PC-3 (cell line): Measurements from ENCODE around the gene TESK2. TPM values are rescaled to one million over a fixed set of nuclear protein-coding genes. Genes with fewer than 3 reads are reported as not detected.
A peak's percentile ranks its signal among the peaks of the same experiment; 100 is the strongest.

Experiments used
- ATAC-seq: fragments of 200-7000 bp; cut with Tn5 transposase; 2 replicates; pipeline ENCODE4 v1.9.1; 2020; ENCODE audit warnings: mild to moderate bottlenecking, moderate library complexity
- BruUV-seq: library from RNA; stranded (reverse); fragments of 400-500 nt; replicated peaks from 2 replicates; lab custom pipeline; 2021; lab: Mats Ljungman, UMichigan
- CTCF ChIA-PET: fragments of 300-600 bp; sonication (Branson Sonifier 250); formaldehyde crosslinking; loops from one replicate; lab custom pipeline; 2022; ENCODE audit warnings: antibody characterized with exemption; lab: Charles Lee
- POLR2A ChIA-PET: fragments of 300-600 bp; sonication (Branson Sonifier 250); formaldehyde crosslinking; loops from one replicate; lab custom pipeline; 2022; ENCODE audit warnings: antibody characterized with exemption; ENCODE audit not compliant: unreplicated experiment; lab: Charles Lee
- DNase-seq: peaks from one replicate; pipeline ENCODE4 v3.0.0-alpha.2; 2015
- H2AFZ ChIP-seq: fragments of 300-600 bp; sonication (generic); 2 replicates; pipeline ENCODE4 v1.6.0; 2016; ENCODE audit warnings: antibody characterized with exemption, low read length
- H3F3A ChIP-seq: fragments of 300-600 bp; sonication (generic); one replicate; pipeline ENCODE4 v1.6.0; 2017; ENCODE audit warnings: antibody characterized with exemption, low read length, control low read depth, mild to moderate bottlenecking; ENCODE audit not compliant: unreplicated experiment
- H3K27ac ChIP-seq: fragments of 300-600 bp; sonication (generic); 2 replicates; pipeline ENCODE4 v1.5.1; 2016; ENCODE audit warnings: mild to moderate bottlenecking, low read length
- H3K27me3 ChIP-seq: fragments of 300-600 bp; sonication (generic); 2 replicates; pipeline ENCODE4 v1.6.1; 2016; ENCODE audit warnings: low read length, mixed read lengths
- H3K36me3 ChIP-seq: fragments of 300-600 bp; sonication (generic); 2 replicates; pipeline ENCODE4 v1.6.1; 2016; ENCODE audit warnings: low read depth, mixed run types, low read length, mixed read lengths
- H3K4me1 ChIP-seq: fragments of 300-600 bp; sonication (generic); 2 replicates; pipeline ENCODE4 v1.5.1; 2016; ENCODE audit warnings: low read length; ENCODE audit not compliant: insufficient read depth
- H3K4me2 ChIP-seq: fragments of 300-600 bp; sonication (generic); 2 replicates; pipeline ENCODE4 v1.6.0; 2016; ENCODE audit warnings: low read length
- H3K4me3 ChIP-seq: fragments of 300-600 bp; sonication (generic); 2 replicates; pipeline ENCODE4 v1.5.1; 2016; ENCODE audit warnings: mild to moderate bottlenecking, low read length, mixed read lengths
- H3K79me2 ChIP-seq: fragments of 300-600 bp; sonication (generic); 2 replicates; pipeline ENCODE4 v1.6.1; 2017; ENCODE audit warnings: low read length, mixed read lengths
- H3K9ac ChIP-seq: fragments of 300-600 bp; sonication (generic); 2 replicates; pipeline ENCODE4 v1.6.0; 2016; ENCODE audit warnings: mild to moderate bottlenecking, low read length
- H3K9me2 ChIP-seq: fragments of 300-600 bp; sonication (generic); replicated peaks from 2 replicates; pipeline ENCODE4 v1.6.1; 2016; ENCODE audit warnings: mixed run types, low read length, mixed read lengths
- H3K9me3 ChIP-seq: fragments of 300-600 bp; sonication (generic); 2 replicates; pipeline ENCODE4 v1.6.1; 2016; ENCODE audit warnings: low read length, mixed read lengths
- H4K20me1 ChIP-seq: fragments of 300-600 bp; sonication (generic); 2 replicates; pipeline ENCODE4 v1.6.1; 2016; ENCODE audit warnings: low read length, mixed read lengths
- CTCF ChIP-seq: fragments of 300-600 bp; sonication (generic); conservative IDR thresholded peaks from 2 replicates; pipeline ENCODE4 v1.5.1; 2017; ENCODE audit warnings: antibody characterized with exemption, low read depth, mild to moderate bottlenecking, low read length
- EZH2 ChIP-seq: fragments of 300-600 bp; sonication (generic); IDR thresholded peaks from one replicate; pipeline ENCODE4 v1.6.1; 2017; ENCODE audit warnings: antibody characterized with exemption, mild to moderate bottlenecking, low read length; ENCODE audit not compliant: unreplicated experiment
- EZH2phosphoT487 ChIP-seq: fragments of 300-600 bp; sonication (generic); IDR thresholded peaks from 2 replicates; pipeline ENCODE4 v1.6.1; 2018; ENCODE audit warnings: mild to moderate bottlenecking, antibody characterized with exemption, low read length, borderline replicate concordance
- intact Hi-C: fragments of 100-400 bp; cut with micrococcal nuclease; formaldehyde crosslinking; loops from 2 replicates; pipeline ENCODE4 v1.9.0; 2023
- total RNA-seq: library from RNA; depleted of rRNA; stranded (reverse); fragments of >200 nt; gene quantifications from 2 replicates; pipeline ENCODE4 v1.2.3, GENCODE V29; 2014

The TESK2 gene
- total RNA-seq, 1 experiment from 2014 or later: 6.0 TPM

GRCh38 chr1:45375104-45376090, 115.6 kb downstream of the TESK2 start:
- no peaks in the 10 kb centered on the region for H3K36me3 ChIP-seq
- ATAC-seq: no peak; the same call in 1 of the 2 replicates
- H3K9me3 ChIP-seq: no peaks in the 10 kb centered on the region
- no peak overlapping the region for H3K27ac ChIP-seq
- H3K4me3 ChIP-seq: no peak overlapping the region
- TF ChIP-seq EZH2 (no peak), CTCF (0 out of 2 replicates have a peak, but pooled peaks have one; percentile 20)
- peaks cover 4% of the 10 kb centered on the region; the same call in 1 of the 2 replicates for H3K4me1 ChIP-seq
- no peak overlapping the region for H3K4me2 ChIP-seq
- H2AFZ ChIP-seq: no peak overlapping the region
- no peaks in the 10 kb centered on the region for H3K27me3 ChIP-seq
- no peaks in the 10 kb centered on the region for H3F3A ChIP-seq
- no TSS peak for BruUV-seq
- no peaks in the 10 kb centered on the region for H3K79me2 ChIP-seq
- peak; percentile 14 for DNase-seq
- no peaks in the 10 kb centered on the region for H4K20me1 ChIP-seq
- intact Hi-C loops: no loop called here
- H3K9ac ChIP-seq: no peak overlapping the region
- H3K9me2 ChIP-seq: no peaks in the 10 kb centered on the region
- POLR2A ChIA-PET: no interaction called here
- CTCF ChIA-PET: no interaction called here

GRCh38 chr1:45373573-45373972, 117.4 kb downstream of the TESK2 start:
- Histone ChIP-seq H3K27ac (no peak overlapping the region), H3F3A (no peaks in the 10 kb centered on the region), H3K9me2 (no peaks in the 10 kb centered on the region), H4K20me1 (no peaks in the 10 kb centered on the region), H3K9me3 (no peaks in the 10 kb centered on the region), H3K27me3 (no peaks in the 10 kb centered on the region), H2AFZ (no peak overlapping the region), H3K4me2 (no peak overlapping the region), H3K9ac (no peak overlapping the region), H3K36me3 (no peaks in the 10 kb centered on the region), H3K4me3 (no peak overlapping the region), H3K4me1 (peaks cover 4% of the 10 kb centered on the region; the same call in 1 of the 2 replicates), H3K79me2 (no peaks in the 10 kb centered on the region)
- POLR2A ChIA-PET: interaction anchor here (0.6 kb wide), 1 partner anchor 211 kb away, joined by 3 read pairs; no protein-coding TSS in a partner anchor
- CTCF ChIA-PET: interaction anchor here (0.6 kb wide), 1 partner anchor 91 kb away, joined by 4 read pairs; no protein-coding TSS in a partner anchor
- ATAC-seq (no peak), DNase-seq (no peak)
- no TSS peak for BruUV-seq
- intact Hi-C loops: no loop called here
- TF ChIP-seq CTCF (no peak), EZH2phosphoT487 (no peak)

- DNase-seq (no peak), ATAC-seq (no peak)
- Histone ChIP-seq H4K20me1 (no peaks in the 10 kb centered on the region), H3K79me2 (no peaks in the 10 kb centered on the region), H3K27me3 (no peaks in the 10 kb centered on the region), H3K9me2 (no peaks in the 10 kb centered on the region), H3F3A (no peaks in the 10 kb centered on the region), H3K9ac (no peak overlapping the region), H3K9me3 (no peaks in the 10 kb centered on the region), H3K4me2 (no peak overlapping the region), H3K27ac (no peak overlapping the region), H3K4me1 (no peaks in the 10 kb centered on the region; the same call in 1 of the 2 replicates), H2AFZ (no peak overlapping the region), H3K4me3 (no peak overlapping the region), H3K36me3 (no peaks in the 10 kb centered on the region)
- no peak for TF ChIP-seq EZH2phosphoT487
- no peak for TF ChIP-seq CTCF
- no peak for TF ChIP-seq EZH2
- intact Hi-C loops: no loop called here
- CTCF ChIA-PET: no interaction called here
- BruUV-seq: no TSS peak
- POLR2A ChIA-PET: no interaction called here
Observed at GRCh38 chr1:45370575-45370974, 120.4 kb downstream of the TESK2 start.
